ENCODE data around the gene ECT2L.

Gene ECT2L

DNA sequence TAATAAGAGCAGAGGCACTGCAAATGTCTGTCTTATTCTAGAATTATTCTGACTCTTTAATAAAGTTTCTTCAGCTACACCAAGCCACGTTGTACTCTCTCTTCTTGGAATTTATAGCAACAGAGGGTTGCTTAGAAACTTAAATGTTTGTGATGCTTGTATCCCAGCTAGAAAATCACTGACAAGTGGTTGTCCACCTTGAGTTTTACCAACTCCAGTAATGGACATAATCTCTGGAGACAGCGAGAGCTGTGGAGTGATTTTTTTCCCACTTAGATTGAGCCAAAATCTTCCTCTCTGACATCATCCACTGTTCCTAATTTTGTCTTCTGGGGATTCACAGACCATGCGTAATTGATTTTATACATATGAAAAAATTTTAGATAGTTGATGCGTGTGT, 8.0 kb downstream of the ECT2L start:
- DNase-seq (ENCODE audit: low spot score): peak; percentile 20

GRCh38 chr6:138805016-138805765, 9.3 kb downstream of the ECT2L start:
- DNase-seq (ENCODE audit: low spot score): peak; percentile 45

DNA sequence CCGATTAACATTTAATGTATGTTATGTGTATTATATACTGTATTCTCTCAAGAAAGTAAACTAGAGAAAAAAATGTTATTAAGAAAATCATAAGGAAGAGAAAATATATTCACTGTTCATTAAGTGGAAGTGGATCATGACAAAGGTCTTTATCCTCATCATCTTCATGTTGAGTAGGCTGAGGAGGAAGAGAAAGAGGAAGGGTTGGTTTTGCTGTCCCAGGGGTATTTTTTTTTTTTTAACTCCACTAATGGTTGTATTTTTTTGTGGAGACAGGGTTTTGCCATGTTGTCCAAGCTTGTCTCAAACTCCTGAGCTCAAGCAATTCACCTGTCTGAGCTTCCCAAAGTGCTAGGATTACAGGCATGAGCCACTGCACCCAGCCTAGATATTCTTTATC, 11.0 kb downstream of the ECT2L start:
- no peak for DNase-seq (ENCODE audit: low spot score)

- DNase-seq (ENCODE audit: low spot score): no peak
Observed at GRCh38 chr6:138809677-138810076, 13.8 kb downstream of the ECT2L start.

DNA sequence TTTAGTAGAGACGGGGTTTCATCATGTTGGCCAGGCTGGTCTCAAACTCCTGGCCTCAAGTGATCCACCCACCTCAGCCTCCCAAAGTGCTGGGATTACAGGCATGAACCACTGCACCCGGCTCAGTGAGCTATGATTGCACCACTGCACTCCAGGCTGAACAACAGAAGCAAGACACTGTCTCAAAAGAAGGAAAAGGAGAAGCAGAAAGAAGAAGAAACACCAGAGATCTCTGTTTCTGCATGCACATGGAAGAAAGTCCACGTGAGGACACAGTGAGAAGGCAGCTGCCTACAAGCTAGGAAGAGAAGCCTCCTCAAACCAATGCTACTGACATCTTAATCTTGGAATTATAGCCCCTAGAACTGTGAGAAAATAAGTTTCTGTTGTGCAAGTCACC, 16.0 kb downstream of the ECT2L start:
- no peak for DNase-seq (ENCODE audit: low spot score)

DNA sequence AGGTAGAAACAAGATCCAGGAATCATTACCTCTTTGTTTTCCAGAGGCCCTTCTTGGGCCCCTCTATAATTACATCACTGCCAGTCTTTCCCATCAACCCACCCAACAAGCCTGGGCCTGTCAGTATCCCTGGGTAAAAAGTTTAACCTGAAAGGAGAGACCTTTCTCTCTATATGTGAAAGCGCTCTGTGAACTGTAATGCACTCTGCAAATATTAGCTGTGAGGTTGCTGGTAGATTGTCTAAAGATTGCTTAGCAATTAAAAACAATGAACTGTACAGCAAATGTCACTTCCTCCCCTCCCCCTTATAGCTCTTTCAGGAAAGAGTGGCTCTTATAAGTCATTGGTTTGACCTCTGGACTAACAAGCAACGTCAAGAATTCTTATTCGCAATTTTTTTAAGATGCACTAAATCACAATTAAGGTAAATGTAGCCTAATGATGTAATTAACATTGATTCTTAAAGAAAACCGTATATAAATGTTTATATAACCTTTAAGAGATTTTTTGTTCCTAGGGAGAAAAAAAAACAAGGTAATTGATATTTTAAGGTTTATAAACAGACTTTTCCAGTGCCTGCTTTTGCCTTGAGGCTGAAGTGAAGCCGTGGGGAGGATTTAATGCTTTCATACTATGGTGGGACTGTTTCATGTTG, 18.4 kb downstream of the ECT2L start:
- no peak for DNase-seq (ENCODE audit: low spot score)

DNA sequence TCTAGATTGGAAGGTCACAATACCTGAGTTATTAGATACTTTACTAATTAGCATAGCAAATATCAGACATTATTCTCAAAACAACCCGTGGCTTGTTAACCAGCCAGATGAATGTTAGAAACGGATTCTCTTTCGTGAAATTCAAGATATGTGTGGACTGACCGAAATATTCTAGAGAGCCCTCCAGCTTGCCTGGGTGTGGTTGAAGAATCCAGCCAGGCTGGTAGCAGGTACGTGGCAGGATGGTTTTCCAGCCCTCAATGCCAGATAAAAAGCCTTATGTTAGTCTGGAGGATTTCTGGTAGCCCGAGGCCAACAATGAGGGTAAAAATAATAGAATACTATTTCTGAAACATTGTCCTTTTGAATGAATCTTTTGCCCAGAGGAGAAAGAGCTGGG, 19.3 kb downstream of the ECT2L start:
- DNase-seq (ENCODE audit: low spot score): no peak

DNA sequence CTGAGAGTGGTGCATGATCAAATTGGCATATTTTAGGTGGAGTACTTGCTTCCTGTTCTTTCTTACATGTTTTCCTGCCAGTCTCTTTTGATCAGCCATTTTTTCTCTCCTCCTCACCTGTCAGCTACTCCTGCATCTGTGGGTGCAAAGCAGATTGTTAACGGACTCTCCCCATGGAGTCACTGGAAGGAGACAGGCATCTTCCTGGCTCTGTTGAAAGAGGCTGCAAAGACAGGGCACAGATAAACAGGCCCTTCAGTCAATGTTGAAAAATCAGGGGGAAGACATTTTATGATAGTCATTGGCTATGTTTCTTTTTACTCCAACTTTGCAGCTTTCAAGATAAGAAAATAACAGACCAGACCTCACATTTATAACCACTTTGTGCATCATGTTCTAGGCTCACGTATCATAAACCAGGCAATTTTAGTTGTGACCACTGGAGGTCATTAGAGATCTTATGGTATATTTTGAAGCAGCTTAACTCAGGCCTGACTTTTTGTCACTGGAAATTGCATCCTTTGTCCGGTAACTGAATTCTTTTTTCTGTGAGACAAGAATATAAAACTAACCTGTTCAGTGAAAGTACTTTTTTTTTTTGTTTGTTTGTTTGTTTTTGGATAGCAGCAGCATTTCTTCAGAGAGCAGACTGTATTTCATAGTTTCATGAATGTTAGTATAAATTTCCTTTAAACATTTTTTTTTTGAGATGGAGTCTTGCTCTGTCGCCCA, 20.1 kb downstream of the ECT2L start:
- DNase-seq (ENCODE audit: low spot score): peak; percentile 75

GRCh38 chr6:138817799-138818198, 21.9 kb downstream of the ECT2L start:
- DNase-seq (ENCODE audit: low spot score): peak; percentile 61

DNA sequence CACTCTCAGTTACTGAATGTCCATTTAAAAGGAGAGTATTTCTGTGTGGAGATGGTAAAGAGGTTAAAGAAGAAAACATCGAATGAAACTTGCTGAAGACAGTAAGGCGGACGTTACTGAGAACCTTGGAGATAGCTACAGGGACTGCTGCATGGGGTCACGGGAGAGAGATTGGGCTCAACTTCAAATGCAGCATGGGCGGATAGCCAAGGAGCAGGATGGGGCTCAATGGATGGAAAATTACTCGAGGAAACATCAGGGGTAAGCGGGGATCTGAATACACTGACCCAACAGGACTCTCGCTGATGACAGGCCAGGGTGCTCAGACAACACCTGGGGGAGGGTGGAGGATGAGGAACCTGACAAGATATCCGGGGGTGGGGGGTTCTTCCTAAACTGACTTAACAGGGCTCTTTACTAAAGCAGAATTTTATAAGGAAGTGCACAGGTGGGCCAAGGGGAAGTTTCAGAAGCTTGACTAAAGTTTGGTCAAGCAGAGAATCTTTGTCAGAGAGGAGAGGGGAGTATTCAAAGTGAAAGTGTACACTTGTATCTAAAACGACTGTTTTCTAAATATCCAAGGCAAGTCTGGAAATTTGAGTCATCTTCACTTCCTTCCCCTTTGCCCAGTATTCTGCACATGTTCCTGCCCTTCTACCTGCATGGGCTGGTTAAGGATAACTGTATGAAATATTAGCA, 22.8 kb downstream of the ECT2L start:
- DNase-seq (ENCODE audit: low spot score): no peak

GRCh38 chr6:138821519-138821918, 25.6 kb downstream of the ECT2L start:
- no peak for DNase-seq (ENCODE audit: low spot score)

- DNase-seq (ENCODE audit: low spot score): no peak
Observed at GRCh38 chr6:138824482-138825144, 28.7 kb downstream of the ECT2L start.

DNA sequence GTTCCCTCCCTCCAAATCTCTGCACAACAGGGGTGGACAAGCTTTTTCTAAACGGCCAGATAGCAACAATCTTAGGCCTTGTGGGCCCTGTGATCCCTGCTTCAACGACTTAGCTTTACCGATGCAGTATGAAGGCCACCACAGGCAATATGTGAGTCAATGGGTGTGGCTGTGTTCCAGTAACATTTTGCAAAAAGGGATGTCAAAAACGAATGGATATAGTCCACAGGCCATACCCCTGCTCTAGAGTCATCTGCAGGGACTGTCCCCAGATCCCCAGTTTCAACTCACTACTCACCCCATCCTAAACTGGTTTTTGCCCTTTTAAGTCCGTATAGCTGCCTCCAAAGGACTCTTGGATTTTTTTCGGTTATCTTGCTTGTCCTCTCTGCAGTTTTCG, 34.4 kb downstream of the ECT2L start:
- DNase-seq (ENCODE audit: low spot score): no peak

- no peak for DNase-seq (ENCODE audit: low spot score)
Observed at GRCh38 chr6:138832182-138832581, 36.3 kb downstream of the ECT2L start.

DNA sequence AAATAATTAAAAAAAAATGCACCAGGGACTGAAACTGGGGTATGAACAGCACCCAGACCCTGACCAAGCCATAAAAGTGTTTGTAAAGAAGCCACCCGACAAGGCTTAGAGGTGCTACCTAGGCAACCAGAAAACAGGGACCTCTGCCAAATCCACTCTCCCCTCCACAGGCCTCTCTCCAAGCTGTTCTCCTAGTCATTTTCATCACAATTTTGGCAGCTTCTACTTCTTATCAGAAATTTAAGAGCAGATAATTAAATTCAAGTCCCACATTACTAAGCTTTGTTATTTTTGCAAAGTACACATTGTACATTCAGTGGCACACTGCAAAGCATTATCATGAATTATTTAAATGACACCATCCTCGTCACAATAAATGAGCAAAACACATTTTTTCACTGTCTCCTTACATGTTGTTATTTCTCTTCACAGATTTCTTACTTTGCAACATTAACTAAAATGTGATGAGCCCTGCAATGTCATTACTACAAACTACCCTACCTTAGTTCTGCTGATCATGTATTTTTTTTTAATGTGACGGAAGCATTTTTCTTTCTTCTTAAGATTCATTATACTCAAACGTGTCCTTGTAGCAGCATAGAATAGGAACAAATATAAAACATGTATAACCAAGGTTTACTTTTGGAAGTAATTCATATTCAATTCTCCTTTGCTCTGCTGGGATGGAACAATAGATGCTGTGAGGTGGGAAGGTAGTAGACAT, 38.1 kb downstream of the ECT2L start:
- DNase-seq (ENCODE audit: low spot score): no peak

- DNase-seq (ENCODE audit: low spot score): no peak
Observed at GRCh38 chr6:138837246-138837645, 41.4 kb downstream of the ECT2L start.

DNA sequence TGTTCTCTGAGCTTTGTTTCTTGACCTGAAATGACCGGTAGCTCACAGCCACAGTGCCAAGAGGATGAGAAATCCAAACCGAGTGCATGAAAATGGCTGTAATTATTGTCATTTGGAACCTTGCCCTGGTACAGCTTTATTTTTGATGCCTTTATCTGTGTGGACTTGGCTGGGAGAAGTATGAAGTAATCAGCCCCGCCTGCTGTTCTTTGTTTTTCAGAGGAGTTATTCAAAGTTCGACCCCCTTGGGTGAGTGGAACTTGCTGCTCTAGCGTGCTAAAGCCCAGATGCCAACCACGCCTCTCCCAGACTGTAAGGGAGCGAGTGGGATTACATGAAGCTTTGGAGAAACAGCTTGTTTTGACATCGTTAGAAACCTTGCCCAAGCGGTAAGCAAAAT, 48.3 kb downstream of the ECT2L start:
- peak; percentile 72 for DNase-seq (ENCODE audit: low spot score)

- DNase-seq (ENCODE audit: low spot score): no peak
Observed at GRCh38 chr6:138847884-138848283, 52.0 kb downstream of the ECT2L start.

GRCh38 chr6:138848461-138848860, 52.6 kb downstream of the ECT2L start:
- DNase-seq (ENCODE audit: low spot score): no peak

- DNase-seq (ENCODE audit: low spot score): no peak
Observed at GRCh38 chr6:138849791-138850190, 53.9 kb downstream of the ECT2L start.

- no peak for DNase-seq (ENCODE audit: low spot score)
Observed at GRCh38 chr6:138856654-138857053, 60.8 kb downstream of the ECT2L start.

Data from GM03348 (cell line).